IMR-90 (cell line): Measurements from ENCODE around the gene FOXN4. TPM values are rescaled to one million over a fixed set of nuclear protein-coding genes. Genes with fewer than 3 reads are reported as not detected.

Experiments used
- ATAC-seq: fragments of 200-7000 bp; cut with Tn5 transposase; 2 replicates; pipeline ENCODE4 v1.9.1; 2020; ENCODE audit warnings: low read depth, mild to moderate bottlenecking, moderate library complexity
- BruUV-seq: library from RNA; stranded (reverse); fragments of 400-500 nt; replicated peaks from 2 replicates; lab custom pipeline; 2021; lab: Mats Ljungman, UMichigan
- CTCF ChIA-PET: fragments of 300-600 bp; formaldehyde crosslinking; extraction: SDS; loops from one replicate; lab custom pipeline; 2021; ENCODE audit warnings: antibody characterized with exemption; lab: Yijun Ruan, JAX
- POLR2A ChIA-PET: fragments of 300-600 bp; sonication (Branson Sonifier 250); formaldehyde crosslinking; loops from one replicate; lab custom pipeline; 2022; ENCODE audit warnings: antibody characterized with exemption; ENCODE audit not compliant: unreplicated experiment; lab: Charles Lee
- DNase-seq: peaks from one replicate; pipeline ENCODE4 v3.0.0; 2013
- H2AFZ ChIP-seq: replicated peaks from 2 replicates; pipeline ENCODE3; 2013; ENCODE audit warnings: low read length, mild to moderate bottlenecking; ENCODE audit not compliant: poor library complexity
- H2AK5ac ChIP-seq: 2 replicates; pipeline ENCODE4 v1.6.1; 2013; ENCODE audit warnings: low read depth, low read length, inconsistent platforms
- H2AK9ac ChIP-seq: replicated peaks from 2 replicates; pipeline ENCODE3; 2013; ENCODE audit warnings: mild to moderate bottlenecking, low read depth, low read length, moderate library complexity; ENCODE audit not compliant: poor library complexity
- H2BK120ac ChIP-seq: 2 replicates; pipeline ENCODE4 v1.6.1; 2013; ENCODE audit warnings: low read depth, low read length, inconsistent platforms
- H2BK15ac ChIP-seq: 3 replicates; pipeline ENCODE4 v1.6.1; 2013; ENCODE audit warnings: low read depth, low read length, inconsistent platforms
- H2BK20ac ChIP-seq: 2 replicates; pipeline ENCODE4 v1.6.1; 2013; ENCODE audit warnings: low read depth, mild to moderate bottlenecking, inconsistent platforms, low read length, moderate library complexity
- H2BK5ac ChIP-seq: 2 replicates; pipeline ENCODE4 v1.6.1; 2013; ENCODE audit warnings: mild to moderate bottlenecking, low read depth, low read length, inconsistent platforms; ENCODE audit not compliant: poor library complexity, severe bottlenecking
- H3K14ac ChIP-seq: replicated peaks from 2 replicates; pipeline ENCODE4 v1.6.1; 2013; ENCODE audit warnings: low read depth, low read length, inconsistent platforms
- H3K18ac ChIP-seq: 2 replicates; pipeline ENCODE4 v1.6.1; 2013; ENCODE audit warnings: low read depth, low read length, control low read depth
- H3K23ac ChIP-seq: 2 replicates; pipeline ENCODE4 v1.6.1; 2013; ENCODE audit warnings: low read depth, low read length, inconsistent platforms
- H3K27ac ChIP-seq: 2 replicates; pipeline ENCODE4 v1.5.1; 2013; ENCODE audit warnings: mild to moderate bottlenecking, control low read depth, low read length; ENCODE audit not compliant: insufficient read depth
- H3K27me3 ChIP-seq: 2 replicates; pipeline ENCODE4 v1.6.1; 2013; ENCODE audit warnings: low read length; ENCODE audit not compliant: control insufficient read depth, insufficient read depth
- H3K36me3 ChIP-seq: 2 replicates; pipeline ENCODE4 v1.6.1; 2013; ENCODE audit warnings: low read length, mixed read lengths; ENCODE audit not compliant: control insufficient read depth, insufficient read depth
- H3K4ac ChIP-seq: 2 replicates; pipeline ENCODE4 v1.6.1; 2013; ENCODE audit warnings: low read depth, low read length, inconsistent platforms
- H3K4me1 ChIP-seq: 2 replicates; pipeline ENCODE4 v1.6.1; 2013; ENCODE audit warnings: low read length, mixed read lengths; ENCODE audit not compliant: control insufficient read depth, insufficient read depth
- H3K4me2 ChIP-seq: 2 replicates; pipeline ENCODE4 v1.6.1; 2013; ENCODE audit warnings: low read depth, mild to moderate bottlenecking, control low read depth, low read length, moderate library complexity
- H3K4me3 ChIP-seq: 2 replicates; pipeline ENCODE4 v1.5.1; 2013; ENCODE audit warnings: low read depth, mild to moderate bottlenecking, control low read depth, low read length, moderate library complexity; ENCODE audit not compliant: insufficient read depth
- H3K56ac ChIP-seq: 2 replicates; pipeline ENCODE4 v1.6.1; 2013; ENCODE audit warnings: low read length, inconsistent platforms; ENCODE audit not compliant: insufficient read depth; ENCODE audit errors: extremely low read depth
- H3K79me1 ChIP-seq, 2 experiments: 2 replicates each; pipeline ENCODE4 v1.6.1; 2013; ENCODE audit warnings: low read length in 2 of 2, inconsistent platforms in 1 of 2, low read depth in 1 of 2
- H3K9ac ChIP-seq: 2 replicates; pipeline ENCODE4 v1.6.1; 2013; ENCODE audit warnings: low read depth, low read length, control low read depth
- H3K9me1 ChIP-seq: 2 replicates; pipeline ENCODE4 v1.6.1; 2013; ENCODE audit warnings: low read length, inconsistent platforms; ENCODE audit not compliant: insufficient read depth
- H3K9me3 ChIP-seq: 2 replicates; pipeline ENCODE4 v1.6.1; 2013; ENCODE audit warnings: low read length; ENCODE audit not compliant: control insufficient read depth, insufficient read depth
- H4K20me1 ChIP-seq: 2 replicates; pipeline ENCODE4 v1.6.1; 2013; ENCODE audit warnings: low read length, inconsistent platforms; ENCODE audit not compliant: insufficient read depth
- H4K5ac ChIP-seq: 2 replicates; pipeline ENCODE4 v1.6.1; 2013; ENCODE audit warnings: mild to moderate bottlenecking, low read depth, low read length, control low read depth
- H4K8ac ChIP-seq, 2 experiments: 2 replicates each; pipeline ENCODE4 v1.6.1; 2013; ENCODE audit warnings: low read depth in 2 of 2, low read length in 2 of 2, control low read depth in 1 of 2, inconsistent platforms in 1 of 2
- H4K91ac ChIP-seq: 2 replicates; pipeline ENCODE4 v1.6.1; 2013; ENCODE audit warnings: low read depth, low read length, inconsistent platforms; ENCODE audit not compliant: insufficient read depth
- BHLHE40 ChIP-seq: fragments of 150-350 bp; IDR thresholded peaks from 2 replicates; pipeline ENCODE4 v1.6.1; 2016; ENCODE audit warnings: mild to moderate bottlenecking, low read depth, low read length
- CHD1 ChIP-seq: IDR thresholded peaks from 2 replicates; pipeline ENCODE4 v1.6.1; 2012; ENCODE audit warnings: low read depth, low read length, improper control_type of control experiment
- ELK1 ChIP-seq: fragments of 150-350 bp; IDR thresholded peaks from 2 replicates; pipeline ENCODE4 v1.6.1; 2016; ENCODE audit warnings: low read depth, mild to moderate bottlenecking, low read length, moderate library complexity, borderline replicate concordance
- FOS ChIP-seq: fragments of 150-350 bp; IDR thresholded peaks from 2 replicates; pipeline ENCODE4 v1.6.1; 2016; ENCODE audit warnings: low read depth, low read length
- MAFK ChIP-seq: IDR thresholded peaks from 2 replicates; pipeline ENCODE4 v1.6.1; 2012; ENCODE audit warnings: low read depth, low read length, improper control_type of control experiment
- MAZ ChIP-seq: IDR thresholded peaks from 2 replicates; pipeline ENCODE4 v1.6.1; 2012; ENCODE audit warnings: low read depth, mild to moderate bottlenecking, low read length, improper control_type of control experiment, moderate library complexity, borderline replicate concordance
- MXI1 ChIP-seq: IDR thresholded peaks from 2 replicates; pipeline ENCODE4 v1.6.1; 2012; ENCODE audit warnings: low read depth, mild to moderate bottlenecking, low read length, moderate library complexity, borderline replicate concordance
- NFE2L2 ChIP-seq: fragments of 150-350 bp; IDR thresholded peaks from 2 replicates; pipeline ENCODE4 v1.6.1; 2016; ENCODE audit warnings: low read depth, mild to moderate bottlenecking, low read length
- POLR2A ChIP-seq: IDR thresholded peaks from 2 replicates; pipeline ENCODE4 v1.6.1; 2012; ENCODE audit warnings: mild to moderate bottlenecking, low read depth, low read length
- SMC3 ChIP-seq: fragments of 150-350 bp; IDR thresholded peaks from 2 replicates; pipeline ENCODE4 v1.6.1; 2016; ENCODE audit warnings: low read depth, mild to moderate bottlenecking, antibody characterized with exemption, low read length, moderate library complexity
- WGBS, 2 experiments: methylation state at CpG; one replicate each; pipeline versions ENCODE4 v1.1.5 to v1.1.7; 2013; ENCODE audit warnings: missing lambda C conversion rate in 2 of 2; ENCODE audit not compliant: insufficient read length in 1 of 2; ENCODE audit errors: extremely low coverage in 2 of 2; 5-methylcytosine and 5-hydroxymethylcytosine counted together
- dilution Hi-C: fragments of 300-500 bp; cut with HindIII; formaldehyde crosslinking; loops from one replicate; pipeline ENCODE4 v1.14.3; 2018; ENCODE audit warnings: low sequenced_read_pairs; ENCODE audit not compliant: unreplicated experiment
- in situ Hi-C: fragments of 300-500 bp; cut with MboI; formaldehyde crosslinking; loops from 3 replicates; pipeline ENCODE4 v1.14.3; 2019; ENCODE audit warnings: low sequenced_read_pairs, inconsistent platforms, mixed read lengths
- intact Hi-C: fragments of 100-400 bp; cut with micrococcal nuclease; formaldehyde crosslinking; loops from 2 replicates; pipeline ENCODE4 v1.10.0; 2022
- polyA plus RNA-seq, 3 experiments: library from polyadenylated mRNA; depleted of rRNA; stranded (reverse); fragments of >200 nt; gene quantifications; 2 replicates each; pipeline ENCODE4 v1.2.3, GENCODE V29; 2012; ENCODE audit warnings: low replicate concordance in 1 of 3
- total RNA-seq: library from RNA; depleted of rRNA; stranded (reverse); fragments of >200 nt; gene quantifications from 2 replicates; pipeline ENCODE4 v1.2.3, GENCODE V29; 2012

Gene FOXN4
- total and polyA plus RNA-seq, 2 of the 4 experiments (the other 2 are of a cell fraction) = not detected

- in situ Hi-C loops = no loop called here
- Histone ChIP-seq H3K9me3 (peaks cover 8% of the 10 kb centered on the region; the same call in 1 of the 2 replicates), H2BK5ac (no peak overlapping the region), H3K56ac (no peak overlapping the region), H2BK120ac (no peak overlapping the region), H3K23ac (no peak overlapping the region), H3K9ac (no peak overlapping the region), H2BK20ac (no peak overlapping the region), H3K14ac (no peak overlapping the region), H3K27ac (no peak overlapping the region), H3K4ac (no peak overlapping the region), H2AFZ (no peak overlapping the region), H4K91ac (no peak overlapping the region), H3K4me2 (no peak overlapping the region), H3K36me3 (0 out of 2 replicates have a peak, but pooled peaks cover 3% of the 10 kb centered on the region), H3K4me3 (no peak overlapping the region), H2AK9ac (no peak overlapping the region), H3K9me1 (no peaks in the 10 kb centered on the region), H3K79me1 (no peaks in the 10 kb centered on the region), H2BK15ac (no peak overlapping the region), H3K4me1 (no peaks in the 10 kb centered on the region), H4K8ac (no peak overlapping the region), H3K18ac (no peak overlapping the region), H4K5ac (no peak overlapping the region), H2AK5ac (no peak overlapping the region), H4K20me1 (no peaks in the 10 kb centered on the region), H3K27me3 (no peaks in the 10 kb centered on the region)
- DNase-seq = no peak
- 90% methylated on average over 4 of the region's 6 CpGs; no CpG with 5 or more reads in 1 of the 2 experiments for WGBS, 2 experiments
- no peak for ATAC-seq
- ChIA-PET POLR2A (no interaction called here), CTCF (no interaction called here)
- TF ChIP-seq POLR2A = no peak
- TF ChIP-seq MAFK = no peak
- TF ChIP-seq SMC3 = no peak
- no peak for TF ChIP-seq NFE2L2
- TF ChIP-seq FOS = no peak
- no peak for TF ChIP-seq MXI1
- no peak for TF ChIP-seq BHLHE40
- no peak for TF ChIP-seq ELK1
- TF ChIP-seq MAZ = no peak
- TF ChIP-seq CHD1 = no peak
- BruUV-seq = no TSS peak
- intact Hi-C loops = no loop called here
- dilution Hi-C loops = no loop called here
Measured at GRCh38 chr12:109258201-109258600, 50.9 kb downstream of the FOXN4 start.
